T1000 (cell line): ENCODE measurements around the gene CTBP2.

Experiments
- DNase-seq: peaks from one replicate; lab custom pipeline; 2025; ENCODE audit warnings: mixed read lengths; lab: John Stamatoyannopoulos, UW

CTBP2 gene

GRCh38 chr10:125106586-125106985 is 53.8 kb downstream of the CTBP2 start:
- DNase-seq: no peak

- DNase-seq: no peak
Observed at GRCh38 chr10:125105706-125106255, 54.6 kb downstream of the CTBP2 start.

GRCh38 chr10:125105155-125105554 is 55.2 kb downstream of the CTBP2 start:
- DNase-seq: no peak

GRCh38 chr10:125104559-125104958 is 55.8 kb downstream of the CTBP2 start:
- DNase-seq: no peak

GRCh38 chr10:125103924-125104323 is 56.4 kb downstream of the CTBP2 start:
- no peak for DNase-seq

- DNase-seq: no peak
Observed at GRCh38 chr10:125103466-125103865, 56.9 kb downstream of the CTBP2 start.

GRCh38 chr10:125102821-125103220 is 57.5 kb downstream of the CTBP2 start:
- DNase-seq: no peak

- no peak for DNase-seq
Observed at GRCh38 chr10:125102246-125102645, 58.1 kb downstream of the CTBP2 start.

GRCh38 chr10:125101581-125101980 is 58.8 kb downstream of the CTBP2 start:
- DNase-seq: no peak

- DNase-seq: no peak
Observed at GRCh38 chr10:125101049-125101448, 59.3 kb downstream of the CTBP2 start.

- no peak for DNase-seq
Observed at GRCh38 chr10:125097409-125098070, 62.8 kb downstream of the CTBP2 start.

- no peak for DNase-seq
Observed at GRCh38 chr10:125096975-125097374, 63.4 kb downstream of the CTBP2 start.

GRCh38 chr10:125096371-125096770 is 64.0 kb downstream of the CTBP2 start:
- no peak for DNase-seq

- no peak for DNase-seq
Observed at GRCh38 chr10:125095776-125096175, 64.6 kb downstream of the CTBP2 start.

- no peak for DNase-seq
Observed at GRCh38 chr10:125095228-125095627, 65.1 kb downstream of the CTBP2 start.

GRCh38 chr10:125094806-125095205 is 65.6 kb downstream of the CTBP2 start:
- DNase-seq: no peak

- no peak for DNase-seq
Observed at GRCh38 chr10:125093974-125094705, 66.2 kb downstream of the CTBP2 start.

- DNase-seq: no peak
Observed at GRCh38 chr10:125093199-125093973, 67.0 kb downstream of the CTBP2 start.

- DNase-seq: no peak
Observed at GRCh38 chr10:125092564-125093031, 67.8 kb downstream of the CTBP2 start.

- DNase-seq: no peak
Observed at GRCh38 chr10:125091891-125092290, 68.5 kb downstream of the CTBP2 start.

GRCh38 chr10:125089469-125089868 is 70.9 kb downstream of the CTBP2 start:
- no peak for DNase-seq

- no peak for DNase-seq
Observed at GRCh38 chr10:125087897-125088215, 72.5 kb downstream of the CTBP2 start.
